ENCODE data around the gene PHKA2.

The PHKA2 gene

GRCh38 chrX:18933617-18934016 lies 50.3 kb downstream of the PHKA2 start:
- no peak for ATAC-seq (ENCODE audit: low read depth)
- Mint-ChIP-seq H3K4me1 (no peaks in the 10 kb centered on the region), H3K27ac (no peak overlapping the region), H3K9me3 (no peaks in the 10 kb centered on the region), H3K36me3 (peaks cover 7% of the 10 kb centered on the region), H3K27me3 (no peaks in the 10 kb centered on the region), H3K4me3 (no peak overlapping the region)
- DNase-seq (ENCODE audit: low spot score in 2 of 2): no peak

GRCh38 chrX:18931972-18932371 lies 51.9 kb downstream of the PHKA2 start:
- H3K36me3 Mint-ChIP-seq: peaks cover 5% of the 10 kb centered on the region
- no peak overlapping the region for H3K4me3 Mint-ChIP-seq
- H3K4me1 Mint-ChIP-seq: no peaks in the 10 kb centered on the region
- H3K9me3 Mint-ChIP-seq: no peaks in the 10 kb centered on the region
- DNase-seq (ENCODE audit: low spot score in 2 of 2): no peak
- no peaks in the 10 kb centered on the region for H3K27me3 Mint-ChIP-seq
- no peak for ATAC-seq (ENCODE audit: low read depth)
- no peak overlapping the region for H3K27ac Mint-ChIP-seq

- Mint-ChIP-seq H3K4me3 (no peak overlapping the region), H3K27ac (no peak overlapping the region), H3K9me3 (no peaks in the 10 kb centered on the region), H3K36me3 (peaks cover 5% of the 10 kb centered on the region), H3K27me3 (no peaks in the 10 kb centered on the region), H3K4me1 (no peaks in the 10 kb centered on the region)
- DNase-seq (ENCODE audit: low spot score in 2 of 2): no peak
- no peak for ATAC-seq (ENCODE audit: low read depth)
These were observed 54.1 kb downstream of the PHKA2 start for GRCh38 chrX:18929775-18930174.

GRCh38 chrX:18927558-18927957 lies 56.4 kb downstream of the PHKA2 start:
- ATAC-seq (ENCODE audit: low read depth) (no peak), DNase-seq (ENCODE audit: low spot score in 2 of 2) (no peak)
- Mint-ChIP-seq H3K4me3 (no peak overlapping the region), H3K27me3 (no peaks in the 10 kb centered on the region), H3K9me3 (no peaks in the 10 kb centered on the region), H3K4me1 (no peaks in the 10 kb centered on the region), H3K27ac (no peak overlapping the region), H3K36me3 (peaks cover 5% of the 10 kb centered on the region)

GRCh38 chrX:18924507-18925088 lies 59.3 kb downstream of the PHKA2 start:
- no peak for DNase-seq (ENCODE audit: low spot score in 2 of 2)
- Mint-ChIP-seq H3K36me3 (peaks cover 8% of the 10 kb centered on the region), H3K27ac (no peak overlapping the region), H3K9me3 (no peaks in the 10 kb centered on the region), H3K4me3 (no peak overlapping the region), H3K4me1 (no peaks in the 10 kb centered on the region), H3K27me3 (no peaks in the 10 kb centered on the region)
- ATAC-seq (ENCODE audit: low read depth): no peak

- Mint-ChIP-seq H3K4me3 (no peak overlapping the region), H3K4me1 (no peaks in the 10 kb centered on the region), H3K36me3 (peaks cover 22% of the 10 kb centered on the region), H3K27me3 (no peaks in the 10 kb centered on the region), H3K27ac (no peak overlapping the region), H3K9me3 (no peaks in the 10 kb centered on the region)
- DNase-seq (ENCODE audit: low spot score in 2 of 2) (no peak), ATAC-seq (ENCODE audit: low read depth) (no peak)
These were observed 63.3 kb downstream of the PHKA2 start for GRCh38 chrX:18920566-18920965.

- DNase-seq (ENCODE audit: low spot score in 2 of 2) (no peak), ATAC-seq (ENCODE audit: low read depth) (no peak)
- Mint-ChIP-seq H3K36me3 (peaks cover 23% of the 10 kb centered on the region), H3K4me1 (no peaks in the 10 kb centered on the region), H3K27me3 (no peaks in the 10 kb centered on the region), H3K4me3 (no peak overlapping the region), H3K9me3 (no peaks in the 10 kb centered on the region), H3K27ac (no peak overlapping the region)
These were observed 63.8 kb downstream of the PHKA2 start for GRCh38 chrX:18920079-18920478.

GRCh38 chrX:18917831-18918230 lies 66.1 kb downstream of the PHKA2 start:
- ATAC-seq (ENCODE audit: low read depth) (no peak), DNase-seq (ENCODE audit: low spot score in 2 of 2) (no peak)
- H3K27me3 Mint-ChIP-seq: no peaks in the 10 kb centered on the region
- no peak overlapping the region for H3K27ac Mint-ChIP-seq
- H3K36me3 Mint-ChIP-seq: peaks cover 23% of the 10 kb centered on the region
- H3K9me3 Mint-ChIP-seq: no peaks in the 10 kb centered on the region
- H3K4me3 Mint-ChIP-seq: no peak overlapping the region
- no peaks in the 10 kb centered on the region for H3K4me1 Mint-ChIP-seq

GRCh38 chrX:18906286-18906685 lies 77.6 kb downstream of the PHKA2 start:
- no peak for DNase-seq (ENCODE audit: low spot score in 2 of 2)
- Mint-ChIP-seq H3K27ac (no peak overlapping the region), H3K4me1 (no peaks in the 10 kb centered on the region), H3K9me3 (no peaks in the 10 kb centered on the region), H3K4me3 (no peak overlapping the region), H3K27me3 (no peaks in the 10 kb centered on the region), H3K36me3 (peaks cover 1% of the 10 kb centered on the region)
- ATAC-seq (ENCODE audit: low read depth): no peak

- Mint-ChIP-seq H3K27me3 (no peaks in the 10 kb centered on the region), H3K27ac (no peak overlapping the region), H3K4me3 (no peak overlapping the region), H3K9me3 (no peaks in the 10 kb centered on the region), H3K36me3 (peaks cover 2% of the 10 kb centered on the region), H3K4me1 (no peaks in the 10 kb centered on the region)
- ATAC-seq (ENCODE audit: low read depth) (no peak), DNase-seq (ENCODE audit: low spot score in 2 of 2) (no peak)
These were observed 83.4 kb downstream of the PHKA2 start for GRCh38 chrX:18900401-18900976.

- peaks cover 2% of the 10 kb centered on the region for H3K36me3 Mint-ChIP-seq
- H3K4me3 Mint-ChIP-seq: no peak overlapping the region
- H3K27me3 Mint-ChIP-seq: no peaks in the 10 kb centered on the region
- ATAC-seq (ENCODE audit: low read depth) (no peak), DNase-seq (ENCODE audit: low spot score in 2 of 2) (no peak)
- H3K27ac Mint-ChIP-seq: no peak overlapping the region
- no peaks in the 10 kb centered on the region for H3K4me1 Mint-ChIP-seq
- no peaks in the 10 kb centered on the region for H3K9me3 Mint-ChIP-seq
These were observed 84.0 kb downstream of the PHKA2 start for GRCh38 chrX:18899796-18900380.

GRCh38 chrX:18898492-18898891 lies 85.4 kb downstream of the PHKA2 start:
- H3K4me3 Mint-ChIP-seq: no peak overlapping the region
- H3K36me3 Mint-ChIP-seq: peaks cover 2% of the 10 kb centered on the region
- no peaks in the 10 kb centered on the region for H3K27me3 Mint-ChIP-seq
- no peaks in the 10 kb centered on the region for H3K4me1 Mint-ChIP-seq
- no peak overlapping the region for H3K27ac Mint-ChIP-seq
- ATAC-seq (ENCODE audit: low read depth): no peak
- no peaks in the 10 kb centered on the region for H3K9me3 Mint-ChIP-seq
- DNase-seq (ENCODE audit: low spot score in 2 of 2): no peak

GRCh38 chrX:18898091-18898490 lies 85.8 kb downstream of the PHKA2 start:
- no peak overlapping the region for H3K4me3 Mint-ChIP-seq
- H3K27ac Mint-ChIP-seq: no peak overlapping the region
- no peaks in the 10 kb centered on the region for H3K9me3 Mint-ChIP-seq
- DNase-seq (ENCODE audit: low spot score in 2 of 2) (no peak), ATAC-seq (ENCODE audit: low read depth) (no peak)
- H3K27me3 Mint-ChIP-seq: no peaks in the 10 kb centered on the region
- peaks cover 2% of the 10 kb centered on the region for H3K36me3 Mint-ChIP-seq
- H3K4me1 Mint-ChIP-seq: no peaks in the 10 kb centered on the region

GRCh38 chrX:18897611-18898010 lies 86.3 kb downstream of the PHKA2 start:
- Mint-ChIP-seq H3K9me3 (no peaks in the 10 kb centered on the region), H3K27me3 (no peaks in the 10 kb centered on the region), H3K36me3 (peaks cover 2% of the 10 kb centered on the region), H3K27ac (no peak overlapping the region), H3K4me3 (no peak overlapping the region), H3K4me1 (no peaks in the 10 kb centered on the region)
- DNase-seq (ENCODE audit: low spot score in 2 of 2) (no peak), ATAC-seq (ENCODE audit: low read depth) (no peak)
